CD4-positive, alpha-beta T cell treated with Interferon gamma for 1 hour (primary cell): ENCODE measurements around the gene MYH16.
"Not testable (repeated sequence)": the region's sequence is repeated elsewhere in the genome, so short reads cannot be mapped to it uniquely, and the experiment has no call there.

Experiments
- DNase-seq: peaks from one replicate; pipeline ENCODE4 v3.0.0-alpha.2; 2020

The MYH16 gene

DNA sequence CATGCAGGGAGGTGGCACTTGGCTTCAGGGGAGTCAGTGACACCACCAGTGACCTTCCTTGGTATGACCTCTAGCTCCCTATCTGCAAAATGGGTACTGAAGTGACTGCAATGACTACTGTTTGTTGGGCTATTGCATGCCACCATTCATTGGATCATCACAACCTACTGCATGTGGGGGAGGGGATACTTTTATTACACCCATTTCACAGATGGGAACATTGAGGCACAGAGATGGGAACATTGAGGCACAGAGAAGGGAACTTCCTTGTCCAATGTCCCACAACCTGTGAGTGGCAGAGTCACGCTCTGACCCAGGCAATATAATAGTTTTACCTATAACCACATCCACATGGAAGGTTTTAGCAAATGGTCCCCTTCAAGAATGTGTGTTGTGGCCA, 12.2 kb upstream of the MYH16 start:
- DNase-seq: no peak

DNA sequence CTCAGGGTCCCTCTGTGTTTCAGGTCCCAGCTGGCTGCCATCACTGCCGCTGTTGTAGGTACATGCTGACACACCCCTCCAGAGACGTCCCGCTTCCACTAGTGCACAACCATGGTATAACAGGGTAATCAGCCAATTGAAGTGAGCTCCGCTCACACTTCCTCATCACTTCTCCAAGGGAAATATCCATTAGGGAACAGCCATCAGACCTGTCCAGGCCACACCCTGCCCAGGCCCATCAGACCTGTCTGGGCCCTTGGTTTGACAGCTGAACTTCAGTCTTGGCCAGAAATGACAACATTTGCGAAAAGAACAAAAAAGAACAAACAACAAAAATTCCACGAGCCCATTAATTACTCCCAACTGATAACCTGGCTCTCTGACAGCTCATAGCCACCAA, 11.0 kb upstream of the MYH16 start:
- no peak for DNase-seq

DNA sequence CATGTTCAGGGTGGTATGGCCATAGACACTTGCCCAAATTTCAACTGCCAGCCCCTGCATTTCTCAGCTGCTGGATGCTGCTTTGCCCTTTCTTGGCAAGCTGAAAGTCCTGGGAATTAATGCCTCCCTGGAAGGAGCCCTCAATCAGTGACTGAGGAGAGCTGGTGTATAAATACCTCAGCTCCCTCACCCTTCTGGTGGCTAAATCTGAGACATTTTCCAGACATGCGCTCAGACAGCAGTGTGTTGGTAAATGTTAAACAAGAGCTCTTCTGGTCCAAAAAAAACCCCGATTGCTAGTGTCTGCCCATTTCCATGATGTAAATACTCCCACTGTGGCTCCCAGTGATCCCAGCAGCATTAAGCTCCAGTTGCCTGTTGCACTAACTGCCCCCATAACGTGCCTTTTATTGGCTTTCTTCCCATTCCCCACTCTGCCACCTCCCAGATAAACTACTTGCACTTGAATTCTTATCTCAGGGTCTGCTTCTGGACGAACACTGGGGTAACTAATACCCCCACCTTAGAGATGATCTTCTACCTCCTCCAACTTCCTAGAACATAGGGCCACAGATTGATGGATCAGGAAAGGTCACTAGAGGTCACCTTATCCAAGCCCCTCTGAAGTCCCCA, 6.7 kb upstream of the MYH16 start:
- no peak for DNase-seq

DNA sequence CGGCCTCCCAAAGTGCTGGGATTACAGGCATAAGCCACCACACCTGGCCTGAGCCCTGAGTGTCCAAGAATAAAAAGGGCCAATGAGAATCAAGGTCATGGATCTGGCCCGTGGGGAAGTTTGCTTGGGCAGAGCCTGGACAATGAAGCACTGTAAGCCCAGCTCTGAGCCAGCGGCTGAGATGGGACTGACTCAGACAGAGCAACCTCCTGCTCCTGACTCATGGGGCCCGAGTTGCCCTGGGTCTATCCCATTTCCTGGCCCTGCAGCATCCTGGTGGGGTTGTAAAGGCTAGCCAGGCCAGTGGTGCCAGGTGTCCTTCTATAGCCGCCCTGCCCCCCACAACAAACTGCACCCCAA, 5.2 kb upstream of the MYH16 start:
- no peak for DNase-seq

DNA sequence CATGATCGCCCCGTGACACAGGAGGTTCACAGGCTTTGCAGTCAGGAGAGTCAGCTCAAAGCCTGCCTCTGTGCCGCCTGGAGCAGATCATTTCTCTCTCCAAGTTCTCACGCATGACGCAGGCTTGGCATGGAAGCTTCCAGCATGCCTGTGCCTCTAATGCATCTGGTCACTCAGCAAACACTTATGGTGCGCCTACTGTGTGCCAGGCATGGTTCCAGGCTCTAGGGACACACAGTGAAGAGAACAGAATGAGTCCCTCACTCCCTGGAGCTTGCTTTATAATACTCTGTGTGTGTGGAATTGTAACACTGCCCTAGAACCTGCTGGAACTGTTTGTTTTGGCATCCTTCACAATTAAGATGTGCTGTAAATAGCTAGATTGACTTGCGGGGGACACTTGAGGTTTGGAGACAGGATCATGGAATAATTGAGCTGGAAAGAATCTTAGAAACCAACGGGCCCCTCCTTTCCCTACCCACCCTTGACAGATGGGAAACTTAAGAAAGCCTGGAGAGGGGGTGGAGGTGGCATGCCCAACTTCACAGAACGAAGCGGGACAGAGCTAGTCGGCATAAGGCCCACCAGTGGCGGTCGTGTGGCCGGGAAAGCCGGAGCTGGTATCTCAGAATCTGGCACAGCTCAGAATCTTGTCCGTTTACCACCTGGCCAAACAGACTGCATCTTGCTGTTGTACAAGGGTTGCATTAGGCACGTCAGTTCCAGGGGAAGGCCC, 4.6 kb upstream of the MYH16 start:
- DNase-seq: no peak

DNA sequence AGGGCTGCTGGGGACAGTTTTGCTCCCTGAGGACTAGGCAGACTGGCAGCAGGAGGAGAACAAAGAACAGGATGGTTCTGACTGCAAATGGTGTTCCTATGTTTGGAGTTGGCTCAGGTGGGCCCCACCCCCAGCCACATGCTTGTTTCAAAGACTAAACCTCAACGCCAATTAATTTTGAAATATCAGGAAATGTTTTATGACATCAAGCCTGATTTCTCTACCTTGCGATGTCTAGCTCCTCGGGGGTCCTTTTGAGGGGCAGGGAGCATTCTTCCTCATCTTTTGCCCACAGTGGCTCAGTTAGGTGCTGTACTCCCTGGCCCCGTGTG, 4.1 kb upstream of the MYH16 start:
- no peak for DNase-seq

DNA sequence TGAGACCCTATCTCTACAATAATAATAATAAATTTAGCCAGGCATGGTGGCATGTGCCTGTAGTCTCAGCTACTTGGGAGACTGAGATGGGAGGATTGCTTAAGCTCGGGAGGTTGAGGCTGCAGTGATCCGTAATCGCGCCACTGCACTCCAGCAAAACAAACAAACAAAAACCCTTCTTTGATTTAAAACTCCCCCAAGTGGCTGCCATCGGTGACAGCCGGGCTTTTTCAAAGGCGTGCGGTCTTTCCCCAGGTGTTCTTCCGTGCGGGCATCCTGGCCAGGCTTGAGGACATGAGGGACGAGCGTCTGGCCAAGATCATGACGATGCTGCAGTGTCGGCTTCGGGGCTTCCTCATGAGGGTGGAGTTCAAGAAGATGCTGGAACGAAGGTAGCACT, 1.9 kb upstream of the MYH16 start:
- DNase-seq: no peak

DNA sequence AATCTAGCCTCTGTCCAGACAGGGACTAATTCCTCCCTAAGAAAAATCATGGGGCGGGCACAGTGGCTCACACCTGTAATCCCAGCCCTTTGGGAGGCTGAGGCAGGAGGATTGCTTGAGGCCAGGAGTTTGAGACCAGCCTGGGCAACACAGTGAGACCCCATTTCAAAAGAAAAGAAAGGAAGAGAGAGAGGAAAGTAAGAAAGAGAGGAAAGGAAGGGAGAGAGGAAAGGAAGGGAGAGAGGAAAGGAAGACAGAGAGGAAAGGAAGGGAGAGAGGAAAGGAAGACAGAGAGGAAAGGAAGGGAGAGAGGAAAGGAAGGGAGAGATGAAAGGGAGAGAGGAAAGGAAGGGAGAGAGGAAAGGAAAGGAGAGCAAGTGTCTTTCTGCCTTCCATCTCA, 922 bp downstream of the MYH16 start:
- DNase-seq: not testable (repeated sequence)

DNA sequence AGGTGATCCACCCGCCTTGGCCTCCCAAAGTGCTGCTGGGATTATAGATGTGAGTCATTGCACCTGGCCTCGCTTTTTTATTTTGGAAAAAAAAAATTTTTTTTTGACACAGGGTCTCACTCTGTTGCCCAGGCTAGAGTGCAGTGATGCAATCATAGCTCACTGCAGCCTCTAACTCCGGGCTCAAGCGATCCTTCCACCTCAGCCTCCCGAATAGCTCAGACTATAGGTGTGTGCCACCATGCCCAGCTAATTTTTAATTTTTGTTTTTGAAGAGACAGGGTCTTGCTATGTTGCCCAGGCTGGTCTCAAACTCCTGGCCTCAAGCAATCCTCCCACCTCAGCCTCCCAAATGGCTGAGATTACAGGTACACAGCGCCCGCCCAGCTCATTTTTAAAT, 2.3 kb downstream of the MYH16 start:
- DNase-seq: not testable (repeated sequence)

DNA sequence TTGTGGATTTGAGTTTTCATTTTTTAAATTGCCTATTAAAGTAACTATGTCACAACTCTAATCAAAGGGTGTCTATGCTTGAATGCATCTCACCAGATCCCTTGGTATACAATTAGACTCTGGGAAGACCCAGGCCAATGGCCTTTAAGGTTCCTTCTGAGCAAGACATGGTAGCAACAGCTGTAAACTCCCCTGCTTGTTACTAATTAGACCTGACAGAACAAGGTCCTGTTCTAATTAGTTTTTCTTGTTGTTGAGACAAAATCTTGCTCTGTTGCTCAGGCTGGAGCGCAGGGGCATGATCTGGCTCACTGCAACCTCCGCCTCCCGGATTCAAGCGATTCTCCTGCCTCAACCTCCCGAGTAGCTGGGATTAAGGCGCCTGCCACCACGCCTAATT, 2.9 kb downstream of the MYH16 start:
- no peak for DNase-seq

DNA sequence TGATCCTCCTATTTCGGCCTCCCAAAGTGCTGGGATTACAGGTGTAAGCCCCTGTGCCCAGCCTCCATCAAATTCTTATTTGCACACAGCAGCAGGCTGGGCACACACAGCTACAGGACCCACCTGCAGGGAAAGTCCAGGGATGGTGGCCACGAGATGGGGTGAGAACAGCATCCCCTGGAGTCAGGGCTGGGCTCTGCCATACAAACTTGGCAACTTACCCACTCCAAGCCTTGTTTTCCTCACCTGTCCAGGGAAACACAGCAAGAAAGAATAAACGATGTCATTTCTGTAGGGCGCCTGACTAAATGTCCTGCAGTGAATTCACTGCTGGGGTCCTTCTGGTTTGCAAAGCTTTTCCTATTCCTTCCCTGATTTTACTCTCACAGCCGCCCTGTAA, 5.5 kb downstream of the MYH16 start:
- DNase-seq: no peak

DNA sequence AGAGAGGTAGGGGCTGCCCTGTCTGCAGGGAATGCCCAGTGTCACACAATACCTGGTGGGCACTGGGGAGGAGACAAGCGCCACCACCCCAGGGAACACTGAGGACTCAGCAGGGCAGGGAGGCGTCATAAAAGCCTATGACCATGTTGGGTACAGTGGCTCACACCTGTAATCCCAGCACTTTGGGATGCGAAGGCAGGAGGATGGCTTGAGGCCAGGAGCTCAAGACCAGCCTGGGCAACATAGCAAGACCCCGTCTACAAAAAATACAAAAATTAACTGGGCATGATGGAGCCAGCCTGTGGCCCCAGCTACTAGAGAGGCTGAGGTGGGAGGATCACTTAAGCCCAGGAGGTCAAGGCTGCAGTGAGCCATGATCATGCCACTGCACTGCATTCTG, 11.5 kb downstream of the MYH16 start:
- DNase-seq: not testable (repeated sequence)

DNA sequence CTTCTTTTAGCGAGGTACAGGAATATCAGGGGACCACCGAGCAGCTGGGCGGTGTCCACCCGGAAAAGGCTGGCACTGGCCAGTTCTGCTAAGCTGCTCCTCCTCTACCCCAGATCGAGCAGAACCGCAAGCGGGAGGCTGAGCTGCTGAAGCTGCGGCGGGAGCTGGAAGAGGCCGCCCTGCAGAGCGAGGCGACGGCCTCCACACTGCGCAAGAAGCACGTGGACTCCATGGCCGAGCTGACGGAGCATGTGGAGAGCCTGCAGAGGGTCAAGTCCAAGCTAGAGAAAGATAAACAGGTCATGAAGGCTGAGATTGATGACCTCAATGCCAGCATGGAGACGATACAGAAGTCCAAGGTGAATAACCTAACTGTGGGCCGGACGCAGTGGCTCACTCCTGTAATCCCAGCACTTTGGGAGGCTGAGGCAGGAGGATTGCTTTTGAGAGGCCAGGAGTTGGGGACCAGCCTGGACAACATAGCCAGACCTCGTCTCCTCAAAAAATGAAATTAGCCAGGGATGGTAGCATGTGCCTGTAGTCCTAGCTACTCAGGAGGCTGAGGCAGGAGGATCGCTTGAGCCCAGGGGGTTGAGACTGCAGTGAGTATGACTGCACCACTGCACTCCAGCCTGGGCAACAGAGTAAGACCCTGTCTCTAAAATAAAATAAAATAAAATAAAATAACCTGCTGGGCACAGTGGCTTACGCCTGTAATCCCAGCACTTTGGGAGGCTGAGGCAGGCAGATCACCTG, 15.3 kb downstream of the MYH16 start:
- no peak for DNase-seq

DNA sequence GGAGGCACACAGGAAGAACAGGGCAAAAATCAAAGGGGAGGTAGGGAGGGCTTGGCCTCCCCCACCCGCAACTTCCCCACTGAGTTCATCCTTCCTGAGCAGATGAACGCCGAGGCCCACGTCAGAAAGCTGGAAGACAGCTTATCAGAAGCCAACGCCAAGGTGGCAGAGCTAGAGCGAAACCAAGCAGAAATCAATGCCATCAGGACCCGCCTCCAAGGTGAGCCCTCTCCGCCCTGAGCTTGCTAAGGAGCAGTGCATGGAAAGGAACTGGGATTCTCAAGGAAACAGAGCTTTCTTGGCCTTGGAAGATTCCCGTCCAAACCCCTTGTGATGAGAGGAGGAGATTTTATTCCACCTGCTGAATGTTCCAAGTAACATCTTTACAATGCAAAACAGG, 16.5 kb downstream of the MYH16 start:
- no peak for DNase-seq

DNA sequence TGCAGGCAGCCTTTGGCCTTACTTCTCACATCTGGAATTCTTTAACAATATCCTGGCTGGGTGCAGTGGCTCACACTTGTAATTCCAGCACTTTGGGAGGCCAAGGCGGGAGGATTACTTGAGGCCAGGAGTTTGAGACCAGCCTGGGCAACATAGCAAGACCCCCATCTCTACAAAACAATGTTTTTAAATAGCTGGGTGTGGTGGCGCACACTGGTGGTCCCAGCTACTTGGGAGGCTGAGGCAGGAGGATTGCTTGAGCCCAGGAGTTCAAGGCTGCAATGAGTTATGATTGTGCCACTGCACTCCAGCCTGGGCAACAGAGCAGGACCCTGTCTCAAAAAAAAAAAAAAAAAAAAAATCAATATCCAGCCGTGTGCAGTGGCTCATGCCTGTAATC, 17.5 kb downstream of the MYH16 start:
- not testable (repeated sequence) for DNase-seq

DNA sequence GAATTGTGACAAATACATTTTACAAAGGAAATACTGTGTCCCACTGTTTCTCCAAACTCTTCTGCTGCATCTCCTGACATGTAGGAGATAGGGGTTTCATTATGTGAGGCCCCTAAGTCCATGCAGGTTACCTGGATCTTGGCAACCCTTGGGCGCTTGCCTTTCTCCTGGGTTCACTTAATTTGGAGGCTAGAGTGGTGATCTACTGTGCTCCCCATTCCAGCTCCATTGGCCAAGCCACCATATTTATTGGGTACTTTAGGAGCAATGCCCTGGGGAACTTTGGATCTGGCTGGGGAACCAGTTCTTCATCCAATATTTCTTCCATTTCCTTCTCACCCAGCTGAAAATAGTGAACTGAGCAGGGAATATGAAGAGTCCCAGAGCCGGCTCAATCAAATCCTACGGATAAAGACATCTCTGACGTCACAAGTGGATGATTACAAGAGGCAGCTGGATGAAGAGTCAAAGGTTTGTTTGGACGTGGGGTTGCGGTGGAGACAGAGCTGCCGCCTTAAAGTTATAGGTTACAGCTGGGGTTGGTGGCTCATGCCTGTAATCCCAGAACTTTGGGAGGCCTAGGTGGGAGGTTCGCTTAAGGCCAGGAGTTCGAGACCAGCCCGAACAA, 18.5 kb downstream of the MYH16 start:
- DNase-seq: no peak

DNA sequence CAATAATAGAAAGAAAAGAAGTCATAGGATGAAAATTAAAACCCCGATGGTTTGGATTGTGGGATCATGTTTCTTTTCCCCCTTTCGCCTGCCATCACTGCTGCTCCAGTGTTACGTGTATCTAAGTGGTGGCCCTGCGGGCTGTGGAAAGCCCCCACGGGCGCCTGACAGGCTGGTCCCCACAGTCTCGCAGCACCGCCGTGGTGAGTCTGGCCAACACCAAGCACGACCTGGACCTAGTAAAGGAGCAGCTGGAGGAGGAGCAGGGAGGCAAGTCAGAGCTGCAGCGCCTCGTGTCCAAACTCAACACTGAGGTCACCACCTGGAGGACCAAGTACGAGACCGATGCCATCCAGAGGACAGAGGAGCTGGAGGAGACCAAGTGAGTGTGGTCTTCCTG, 19.5 kb downstream of the MYH16 start:
- no peak for DNase-seq

DNA sequence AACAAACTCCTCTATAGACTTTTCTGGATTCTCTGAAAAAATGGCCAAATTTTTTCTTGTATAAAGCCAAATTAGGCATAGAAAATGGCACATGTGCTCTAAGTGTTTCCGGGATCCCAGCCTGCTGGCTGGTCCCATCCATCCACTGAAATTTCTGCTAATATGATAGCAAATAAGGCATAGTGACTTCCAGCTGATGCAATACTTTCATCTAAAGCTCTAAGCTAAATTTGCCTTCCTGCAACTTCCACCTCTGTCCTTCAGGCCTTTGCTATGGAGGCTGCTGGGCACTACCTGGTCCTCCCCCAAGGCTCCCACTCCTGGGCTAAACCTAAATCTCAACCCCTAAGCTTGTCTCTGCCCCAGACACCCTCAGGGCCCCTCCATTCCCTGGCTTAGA, 20.5 kb downstream of the MYH16 start:
- DNase-seq: no peak

DNA sequence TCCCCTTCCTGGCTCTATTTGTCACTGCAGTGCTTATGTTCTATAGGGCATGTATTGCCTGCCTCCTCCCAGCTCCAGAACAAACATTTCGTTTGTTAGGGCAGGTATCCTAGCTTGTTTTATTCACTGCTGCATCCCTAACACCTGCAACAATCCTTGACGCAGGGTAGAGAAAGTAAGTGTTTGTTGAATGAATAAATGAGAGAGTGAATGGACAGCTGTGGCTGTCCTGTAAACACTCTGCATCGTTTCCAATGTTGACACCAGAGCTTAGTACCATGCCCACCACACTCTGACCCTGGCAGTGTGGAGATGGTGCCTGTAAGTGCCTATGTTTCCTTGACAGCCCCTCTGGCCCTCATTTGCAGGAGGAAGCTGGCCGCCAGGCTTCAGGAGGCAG, 21.0 kb downstream of the MYH16 start:
- no peak for DNase-seq

DNA sequence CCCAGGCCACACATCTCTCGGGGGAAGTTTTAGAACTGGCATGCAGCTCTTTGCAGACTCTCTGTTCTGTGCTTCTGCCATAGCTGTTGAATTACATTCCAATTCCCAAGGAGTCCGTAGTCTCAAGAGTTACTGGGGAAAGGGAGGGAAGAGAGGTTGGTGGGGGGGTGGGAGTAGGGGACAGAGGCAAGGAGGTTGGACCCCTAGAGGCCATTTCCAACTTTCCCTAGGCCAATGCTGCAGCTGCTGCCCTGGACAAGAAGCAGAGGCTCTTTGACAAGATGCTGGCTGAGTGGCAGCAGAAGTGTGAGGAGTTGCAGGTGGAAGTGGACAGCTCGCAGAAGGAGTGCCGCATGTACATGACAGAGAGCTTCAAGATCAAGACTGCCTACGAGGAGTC, 23.8 kb downstream of the MYH16 start:
- DNase-seq: no peak

DNA sequence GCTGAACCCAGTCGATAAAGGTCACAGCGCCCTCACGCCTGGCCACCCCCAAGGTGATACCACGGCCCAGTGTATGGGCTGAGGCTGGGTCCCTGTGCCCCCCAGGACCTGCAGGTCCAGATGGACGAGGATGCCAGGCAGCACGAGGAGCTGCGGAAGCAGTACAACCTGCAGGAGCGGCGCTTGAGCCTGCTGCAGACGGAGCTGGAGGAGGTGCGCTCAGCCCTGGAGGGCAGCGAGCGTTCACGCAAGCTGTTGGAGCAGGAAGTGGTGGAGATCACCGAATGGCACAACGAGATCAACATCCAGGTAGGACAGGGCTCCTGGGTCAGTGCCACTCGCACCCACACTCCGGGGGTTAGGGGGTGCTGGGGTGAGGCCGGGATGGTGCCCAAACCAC, 28.9 kb downstream of the MYH16 start:
- no peak for DNase-seq

DNA sequence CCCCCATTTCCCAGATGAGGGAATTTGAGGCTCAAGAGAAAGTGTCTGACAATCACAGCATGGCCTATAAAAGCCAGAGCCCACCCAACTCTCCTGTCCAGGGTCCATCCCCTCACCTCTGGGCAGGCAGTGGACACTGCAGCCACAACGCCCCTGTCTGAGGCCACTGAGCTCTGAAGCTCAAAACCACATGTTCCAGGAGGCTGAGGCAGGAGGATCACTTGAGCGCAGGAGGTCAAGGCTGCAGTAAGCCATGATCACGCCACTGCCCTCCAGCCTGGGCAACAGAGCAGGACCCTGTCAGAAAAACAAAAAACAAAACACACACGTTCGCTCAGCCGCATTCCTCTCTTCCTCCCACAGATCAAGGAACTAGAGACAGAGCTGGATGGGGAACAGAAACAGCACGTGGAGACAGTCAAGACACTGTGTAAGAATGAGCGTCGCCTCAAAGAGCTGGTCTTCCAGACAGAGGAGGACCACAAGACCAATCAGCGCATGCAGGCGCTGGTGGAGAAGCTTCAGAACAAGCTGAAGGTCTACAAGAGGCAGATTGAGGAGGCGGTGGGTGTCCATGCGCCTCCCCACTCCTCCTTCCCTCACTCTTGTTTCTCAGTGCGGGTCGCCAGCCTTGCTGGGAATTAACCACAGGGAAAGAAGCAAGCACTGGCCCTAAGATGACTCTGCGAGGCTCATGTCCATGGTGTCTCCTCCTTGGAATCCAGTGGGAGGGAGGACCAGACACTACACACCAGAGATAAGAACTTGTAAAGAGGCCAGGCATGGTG, 33.0 kb downstream of the MYH16 start:
- no peak for DNase-seq

DNA sequence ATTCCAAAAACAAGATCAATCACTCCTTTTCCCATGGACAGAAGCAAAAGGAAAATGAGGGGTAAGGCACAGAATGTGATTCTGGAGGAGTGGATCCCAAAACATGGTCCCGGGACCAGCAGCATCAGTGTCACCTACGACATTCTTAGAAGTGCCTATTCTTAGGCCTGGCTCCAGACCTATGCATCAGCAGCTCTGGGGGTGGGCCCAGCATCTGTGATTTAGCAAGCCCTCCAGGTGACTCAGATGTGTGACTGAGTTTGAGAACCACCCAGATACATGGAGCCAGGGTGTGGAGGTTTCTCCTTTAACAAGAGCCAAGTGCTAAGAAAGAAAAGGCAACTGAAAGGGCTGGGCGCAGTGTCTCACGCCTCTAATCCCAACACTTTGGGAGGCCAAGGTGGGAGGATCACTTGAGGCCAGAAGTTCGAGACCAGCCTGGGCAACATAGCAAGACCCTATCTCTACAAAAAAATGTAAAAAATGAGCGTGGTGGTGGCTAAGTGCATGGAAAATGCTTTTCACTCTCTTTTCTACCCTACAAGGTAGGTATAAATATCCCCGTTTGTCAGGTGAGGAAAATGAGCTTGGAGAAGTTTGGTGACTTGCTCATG, 35.9 kb downstream of the MYH16 start:
- no peak for DNase-seq
